ENCODE results near the gene UTS2B.

The UTS2B gene

DNA sequence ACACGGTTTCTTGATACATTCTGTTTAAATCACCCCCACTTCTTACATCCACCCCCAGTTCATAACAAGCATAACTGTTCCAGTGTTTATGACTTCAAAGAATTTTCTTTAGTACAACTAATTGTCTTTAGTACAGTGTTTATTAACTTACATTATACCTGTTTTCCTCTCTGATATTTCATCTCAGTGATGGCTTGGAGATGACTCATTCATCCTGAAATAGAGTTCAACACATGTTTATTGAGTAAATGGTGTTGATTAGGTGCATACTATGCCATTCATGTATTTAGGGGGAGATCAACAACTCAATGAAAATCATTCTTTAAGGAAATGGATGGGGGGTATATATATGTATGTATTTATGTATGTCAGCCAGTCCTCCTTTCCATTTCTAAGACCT lies 21.7 kb upstream of the UTS2B start:
- no peak for DNase-seq (ENCODE audit: low spot score)

DNA sequence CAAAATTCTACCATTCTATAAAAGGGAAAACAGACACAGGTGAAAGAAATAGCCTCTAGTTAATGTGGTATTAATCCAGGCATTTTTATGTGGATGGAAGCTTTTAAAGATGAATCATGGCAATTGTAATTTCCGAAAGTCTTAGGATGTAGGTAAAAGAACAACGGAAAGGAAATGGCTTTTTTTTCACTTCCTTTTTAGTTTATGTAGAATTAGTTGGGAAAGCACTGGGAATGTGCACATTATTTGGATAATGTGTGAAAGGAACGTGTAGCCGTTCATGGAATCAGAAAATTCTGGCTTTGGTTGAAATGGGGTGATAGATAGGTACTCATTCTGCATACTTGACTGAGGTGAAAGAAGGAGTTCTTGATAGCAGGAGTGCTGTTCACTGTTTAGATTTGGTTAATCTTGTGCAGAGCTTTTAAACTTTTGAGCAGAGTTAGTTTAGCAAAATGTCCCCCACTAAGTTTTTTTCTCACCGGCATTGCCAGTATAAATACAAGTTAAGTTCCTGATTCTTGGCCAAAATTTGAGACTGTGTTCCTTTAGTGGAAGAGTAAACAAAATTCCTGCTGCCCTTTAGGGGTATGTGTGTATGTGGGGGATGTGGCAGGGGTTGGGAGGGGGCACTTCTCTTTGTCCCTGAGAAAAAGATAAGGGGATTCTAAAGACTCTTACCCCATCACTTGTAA lies 20.2 kb upstream of the UTS2B start:
- DNase-seq (ENCODE audit: low spot score), result no peak

DNA sequence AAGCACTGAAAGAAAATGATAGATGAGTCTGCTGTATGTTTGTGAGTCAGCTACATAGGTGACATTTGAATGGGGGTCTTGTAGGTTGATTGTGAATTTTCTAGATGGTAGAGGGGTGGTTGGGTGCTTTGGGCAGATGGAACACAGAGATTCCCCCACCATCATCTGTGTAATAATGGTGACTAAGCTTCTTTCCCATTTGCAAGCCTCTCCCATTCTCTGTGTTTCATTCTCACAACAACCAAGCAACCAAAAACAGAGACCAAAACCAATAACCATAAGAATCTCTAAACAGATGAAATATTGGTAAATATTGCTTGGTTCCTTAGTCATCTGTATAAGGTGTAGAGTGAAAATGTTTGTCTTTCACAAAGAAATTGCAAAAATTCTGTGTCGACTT lies 17.8 kb upstream of the UTS2B start:
- no peak for DNase-seq (ENCODE audit: low spot score)

DNA sequence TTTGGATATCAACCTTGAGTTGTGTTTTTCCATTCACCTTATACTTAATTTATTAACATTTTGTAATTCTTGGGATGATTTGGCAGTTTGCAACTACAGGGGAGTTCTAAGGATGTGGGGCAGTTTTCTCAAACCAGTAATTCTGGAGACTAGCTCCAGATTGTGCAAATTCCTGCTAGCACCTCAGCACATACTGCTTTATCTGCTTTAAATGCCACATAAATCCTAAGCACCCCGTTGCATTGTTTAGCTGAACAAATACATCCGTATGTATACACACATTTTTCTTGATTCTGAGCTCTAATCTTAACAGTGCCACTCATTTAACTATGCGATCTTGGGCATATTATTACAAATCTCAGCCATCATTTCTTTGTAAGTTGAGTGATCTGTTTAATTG lies 16.9 kb upstream of the UTS2B start:
- DNase-seq (ENCODE audit: low spot score), result no peak

DNA sequence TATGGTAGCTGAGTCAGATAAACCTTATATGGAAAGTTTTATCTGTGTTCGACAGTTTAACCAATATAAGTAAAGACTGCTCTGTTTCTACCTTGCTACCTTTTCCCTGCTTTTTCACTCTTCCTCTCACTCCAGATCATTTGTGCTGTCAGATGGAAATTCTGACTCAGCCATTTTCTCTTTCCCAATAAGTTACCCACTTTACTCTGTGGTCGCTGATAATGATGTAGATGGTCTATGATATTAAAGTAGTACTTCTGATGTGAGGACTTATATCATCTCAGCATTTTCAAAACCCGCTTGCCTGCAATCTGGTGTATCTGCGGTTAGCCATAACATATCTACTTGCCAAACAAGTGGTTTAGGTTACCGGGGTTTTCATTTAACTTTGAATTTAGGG lies 15.0 kb upstream of the UTS2B start:
- DNase-seq (ENCODE audit: low spot score), result no peak

DNA sequence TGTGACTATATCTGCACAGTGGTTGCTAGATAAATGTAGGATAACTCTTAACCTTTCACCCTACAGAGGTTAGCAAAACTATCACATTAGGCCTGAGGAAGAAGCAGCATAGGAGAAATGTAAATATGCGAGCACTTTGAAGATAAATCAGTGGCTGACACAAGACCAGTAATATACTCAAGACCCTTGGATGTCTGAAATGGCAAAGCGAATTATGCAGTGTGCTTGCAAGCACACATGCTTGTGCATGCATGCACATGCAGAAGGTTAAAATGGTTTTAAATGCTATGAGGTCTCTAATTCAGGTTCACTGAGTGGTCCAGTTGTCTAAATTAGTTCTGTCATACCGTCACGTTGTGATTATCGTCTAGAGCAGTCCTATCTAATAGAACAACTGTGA lies 13.6 kb upstream of the UTS2B start:
- no peak for DNase-seq (ENCODE audit: low spot score)

DNA sequence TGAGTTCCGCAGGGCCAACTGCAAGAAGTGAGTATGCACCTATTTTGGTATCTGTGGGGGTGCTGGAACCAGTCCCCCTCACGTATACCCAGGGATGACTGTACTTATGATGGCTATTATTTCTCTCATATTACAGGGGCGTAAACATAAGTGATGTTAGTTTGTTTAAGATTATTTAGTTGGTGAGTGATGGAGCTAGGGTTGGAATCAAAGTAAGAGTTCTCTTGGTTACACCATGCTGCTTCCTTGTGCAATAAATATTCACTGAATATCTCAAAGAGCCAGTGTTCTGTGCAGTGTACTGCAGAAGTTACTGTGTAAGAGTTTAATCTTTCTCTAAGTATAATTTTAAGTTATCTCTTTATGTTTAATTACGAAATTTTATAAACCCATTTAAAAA lies 12.8 kb upstream of the UTS2B start:
- DNase-seq (ENCODE audit: low spot score), result no peak

DNA sequence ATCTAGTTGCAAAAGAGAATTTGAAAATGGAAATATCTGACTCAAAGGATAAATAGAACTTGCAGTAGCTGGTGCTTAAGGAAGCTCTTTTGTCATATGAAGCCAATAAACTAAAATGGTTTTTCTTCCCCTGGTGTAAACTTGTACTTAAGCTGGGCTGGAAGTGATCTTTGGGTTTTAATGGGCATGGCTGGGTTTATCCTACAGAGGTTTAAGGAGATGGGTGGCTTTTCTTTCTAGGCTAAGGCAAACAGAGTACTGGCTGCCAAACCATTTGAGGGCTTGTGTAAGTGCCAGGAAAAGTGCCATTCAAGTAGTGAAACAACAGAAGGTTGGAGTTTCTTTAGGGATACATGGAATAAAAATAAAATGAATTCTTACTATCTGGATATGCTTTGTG lies 12.1 kb upstream of the UTS2B start:
- DNase-seq (ENCODE audit: low spot score), result no peak

DNA sequence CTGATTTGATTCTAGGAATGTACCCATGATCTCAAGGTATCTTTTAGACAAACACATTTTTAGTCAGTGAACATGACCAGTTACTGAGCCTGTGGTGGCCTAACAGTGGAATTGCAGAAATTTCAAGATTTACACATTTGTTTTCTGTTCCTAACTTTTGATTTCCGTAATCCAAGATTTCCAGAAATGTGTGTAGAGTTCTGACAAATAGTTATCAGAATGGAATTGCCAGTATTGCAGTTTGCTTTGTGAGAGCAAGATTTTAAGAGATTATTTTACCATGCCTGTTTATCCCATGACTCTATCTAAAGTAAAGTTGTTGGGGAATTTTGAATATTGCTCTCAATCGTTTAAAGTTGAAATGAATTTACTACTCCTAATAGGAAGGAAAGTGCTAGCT lies 11.7 kb upstream of the UTS2B start:
- no peak for DNase-seq (ENCODE audit: low spot score)

DNA sequence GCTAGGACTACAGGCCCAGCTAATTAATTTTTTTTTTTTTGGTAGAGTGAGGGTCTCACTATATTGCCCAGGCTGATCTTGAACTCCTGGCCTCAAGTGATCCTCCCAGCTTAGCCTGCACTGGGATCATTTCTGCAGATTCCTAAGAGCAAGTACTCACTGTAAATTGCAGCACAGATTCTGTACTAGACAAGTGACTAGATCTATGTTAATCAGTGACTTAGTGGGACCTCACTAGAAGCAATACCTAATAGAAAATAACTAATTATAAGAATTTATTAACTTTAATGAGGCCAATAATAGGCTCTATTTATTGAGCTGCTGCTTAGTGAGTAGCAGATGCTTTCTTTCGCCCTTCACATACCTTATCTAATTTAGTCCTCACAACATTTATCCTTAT lies 10.6 kb upstream of the UTS2B start:
- DNase-seq (ENCODE audit: low spot score), result no peak

DNA sequence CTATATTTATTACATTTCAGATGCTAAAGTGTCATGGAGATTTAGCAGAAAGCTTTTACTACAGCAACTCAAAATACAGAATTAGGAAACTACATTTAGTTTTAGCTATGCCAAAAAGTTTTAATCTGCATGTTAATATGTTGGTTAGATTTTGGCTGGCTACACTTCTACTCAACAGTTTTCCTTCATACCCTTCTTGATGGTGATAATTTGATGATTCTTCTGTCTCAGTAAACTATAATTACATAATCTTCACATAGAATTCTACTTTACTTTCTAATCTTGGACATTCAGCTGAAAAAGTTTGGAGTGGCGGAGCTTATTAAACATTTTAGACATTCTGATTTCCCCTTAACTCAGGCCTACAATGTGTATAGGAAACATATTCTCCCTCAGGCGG lies 10.0 kb upstream of the UTS2B start:
- no peak for DNase-seq (ENCODE audit: low spot score)

DNA sequence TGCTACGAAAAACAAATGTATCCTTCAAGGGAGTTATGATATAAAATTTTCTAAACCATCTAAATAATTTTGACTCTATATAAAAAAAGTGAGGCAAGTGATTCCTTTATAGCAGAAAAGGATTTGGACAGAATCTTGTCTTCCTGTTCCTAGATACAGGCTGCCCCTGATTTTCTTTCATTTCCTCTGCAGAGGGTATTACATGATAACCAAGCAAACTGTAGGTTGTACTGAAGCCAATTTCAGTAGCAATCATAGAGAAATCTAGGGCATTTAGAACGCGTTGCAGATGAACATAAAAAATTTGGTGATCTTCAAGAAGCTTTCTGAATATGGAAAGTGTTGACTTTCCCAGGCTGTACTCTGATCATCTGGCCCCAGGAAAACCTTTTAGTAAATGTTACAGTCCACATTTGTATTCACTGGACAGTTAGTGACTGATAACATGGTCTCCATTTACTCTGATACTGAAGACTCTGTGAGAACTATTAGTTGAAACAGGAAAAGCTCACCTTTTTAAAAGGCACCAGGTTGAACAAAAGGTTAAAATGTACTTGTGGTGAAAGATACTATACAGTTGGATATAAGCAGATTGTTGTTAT lies 9.1 kb upstream of the UTS2B start:
- no peak for DNase-seq (ENCODE audit: low spot score)

DNA sequence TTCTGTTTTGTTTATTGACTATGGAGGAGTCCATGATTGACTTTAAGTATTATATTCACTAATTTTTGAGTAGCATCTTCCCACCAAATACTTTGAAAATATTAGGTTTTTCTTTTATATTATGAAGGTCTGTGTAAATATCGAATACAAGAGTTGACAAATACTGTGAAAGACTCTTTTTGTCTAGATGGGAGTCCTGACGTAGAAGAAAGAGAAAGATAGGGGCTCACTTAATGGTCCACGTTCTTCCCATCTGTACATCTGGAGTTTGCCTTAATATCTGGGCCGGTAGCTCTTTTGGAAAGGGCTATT lies 7.8 kb upstream of the UTS2B start:
- DNase-seq (ENCODE audit: low spot score), result no peak

DNA sequence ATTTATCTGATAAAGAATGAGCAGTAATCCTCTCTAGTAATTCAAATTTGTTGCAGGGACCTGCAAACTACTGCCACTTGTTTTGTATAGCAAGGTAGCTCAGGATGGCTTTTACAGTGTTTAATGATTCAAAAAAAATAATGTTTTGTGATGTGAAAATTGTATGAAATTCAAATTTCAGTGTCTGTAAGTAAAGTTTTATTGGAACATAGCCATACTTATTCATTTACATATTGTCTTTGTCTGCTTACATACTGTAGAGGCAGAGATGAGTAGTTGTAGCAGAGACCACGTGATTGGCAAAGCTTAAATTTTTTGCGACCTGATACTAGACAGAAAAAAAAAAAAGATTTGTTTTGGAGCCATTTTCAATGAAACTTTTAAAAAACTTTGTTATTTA lies 6.5 kb upstream of the UTS2B start:
- DNase-seq (ENCODE audit: low spot score), result no peak

DNA sequence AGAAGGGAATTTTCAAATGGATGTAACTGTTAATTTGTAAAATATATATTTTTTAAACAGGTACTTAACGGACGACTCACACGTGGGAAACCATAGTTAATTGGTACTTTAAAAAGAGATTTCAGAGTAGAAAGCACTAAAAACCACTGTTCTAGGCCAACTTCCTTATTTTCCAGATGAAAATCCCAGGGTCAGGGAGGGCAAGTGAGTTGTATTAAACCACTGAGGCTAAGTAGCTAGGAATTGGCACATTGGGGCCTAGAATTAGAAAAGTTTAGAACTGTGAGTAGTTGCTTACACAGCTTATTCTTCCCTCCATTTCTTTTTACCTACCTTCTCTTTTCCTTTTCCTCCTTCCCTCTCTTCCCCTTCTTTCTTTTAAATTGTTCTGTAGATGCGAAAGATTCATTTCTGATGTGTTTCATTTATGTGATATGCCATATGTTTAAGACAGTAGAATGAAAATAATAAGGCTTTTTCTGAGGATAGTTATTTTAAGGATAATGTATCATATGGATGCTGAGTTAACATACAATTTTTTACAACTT lies 4.1 kb upstream of the UTS2B start:
- no peak for DNase-seq (ENCODE audit: low spot score)

DNA sequence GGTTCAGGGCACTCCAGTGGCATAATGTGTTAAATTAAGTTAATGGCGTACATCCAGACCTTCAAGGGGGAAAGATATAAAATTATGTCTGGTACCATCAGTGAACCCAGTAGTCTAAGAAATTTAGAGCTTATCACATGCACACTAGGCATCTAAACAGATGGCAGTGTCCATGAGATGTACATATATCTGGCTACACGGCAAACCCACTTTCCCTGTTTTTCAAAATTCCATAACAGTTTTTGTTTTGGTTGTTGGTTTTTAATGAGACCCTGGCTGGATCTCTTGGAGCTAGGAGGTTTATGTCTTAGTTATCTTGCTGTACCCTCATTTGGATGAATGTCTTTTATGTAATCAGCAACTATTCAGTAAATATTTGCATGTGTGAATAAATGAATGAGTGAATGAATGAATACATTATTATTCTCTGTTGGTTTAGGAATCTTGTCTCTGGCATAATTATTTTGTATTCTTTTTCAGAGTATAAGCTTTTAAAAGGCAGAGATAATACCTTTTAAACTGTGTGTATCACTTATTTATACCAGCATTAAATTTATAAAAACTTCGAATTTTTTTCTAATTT lies 3.1 kb upstream of the UTS2B start:
- no peak for DNase-seq (ENCODE audit: low spot score)

DNA sequence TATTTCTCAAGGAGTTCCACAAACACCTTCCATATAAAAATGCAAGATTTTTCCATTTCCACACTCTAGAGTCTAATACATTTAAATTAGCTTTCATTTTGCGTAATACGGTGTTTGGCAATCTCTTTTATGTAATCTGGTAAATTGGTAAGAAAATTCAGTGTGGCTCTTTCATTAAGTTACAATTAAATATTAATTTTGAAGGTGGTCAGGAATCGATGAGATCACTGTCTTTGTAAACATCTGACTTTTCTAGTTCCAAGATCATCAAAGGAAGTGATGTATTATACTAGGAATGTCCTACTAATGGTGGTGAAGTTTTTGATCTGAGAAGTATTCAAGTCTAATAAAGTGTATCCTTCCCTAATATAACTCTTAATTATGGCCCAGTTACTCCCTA lies 1.1 kb upstream of the UTS2B start:
- no peak for DNase-seq (ENCODE audit: low spot score)

DNA sequence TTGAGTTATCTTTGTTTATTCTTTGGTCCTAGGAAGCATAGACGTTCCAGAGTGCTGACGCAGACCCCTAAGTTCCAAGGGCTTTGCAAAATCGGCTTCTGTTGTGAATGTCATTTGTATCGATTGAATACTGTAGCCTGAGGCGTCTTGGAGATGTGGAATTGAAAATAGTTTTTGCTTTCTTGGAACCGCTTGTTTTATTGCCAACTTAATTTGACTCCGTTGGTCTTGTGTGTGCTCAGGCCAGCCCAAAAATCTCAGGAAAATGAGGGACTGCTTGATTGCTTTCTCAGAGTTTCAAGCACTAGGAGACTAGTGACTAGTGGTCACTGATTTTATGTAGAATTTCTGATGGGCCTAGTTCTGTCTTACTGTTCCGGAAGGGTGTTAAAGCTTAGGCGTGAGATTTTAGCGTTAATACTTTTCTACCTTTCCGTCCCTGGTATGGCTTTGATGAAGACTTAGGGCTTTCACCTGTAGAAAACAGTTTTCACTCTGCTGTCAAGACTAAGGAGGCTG lies 263 bp upstream of the UTS2B start:
- no peak for DNase-seq (ENCODE audit: low spot score)

DNA sequence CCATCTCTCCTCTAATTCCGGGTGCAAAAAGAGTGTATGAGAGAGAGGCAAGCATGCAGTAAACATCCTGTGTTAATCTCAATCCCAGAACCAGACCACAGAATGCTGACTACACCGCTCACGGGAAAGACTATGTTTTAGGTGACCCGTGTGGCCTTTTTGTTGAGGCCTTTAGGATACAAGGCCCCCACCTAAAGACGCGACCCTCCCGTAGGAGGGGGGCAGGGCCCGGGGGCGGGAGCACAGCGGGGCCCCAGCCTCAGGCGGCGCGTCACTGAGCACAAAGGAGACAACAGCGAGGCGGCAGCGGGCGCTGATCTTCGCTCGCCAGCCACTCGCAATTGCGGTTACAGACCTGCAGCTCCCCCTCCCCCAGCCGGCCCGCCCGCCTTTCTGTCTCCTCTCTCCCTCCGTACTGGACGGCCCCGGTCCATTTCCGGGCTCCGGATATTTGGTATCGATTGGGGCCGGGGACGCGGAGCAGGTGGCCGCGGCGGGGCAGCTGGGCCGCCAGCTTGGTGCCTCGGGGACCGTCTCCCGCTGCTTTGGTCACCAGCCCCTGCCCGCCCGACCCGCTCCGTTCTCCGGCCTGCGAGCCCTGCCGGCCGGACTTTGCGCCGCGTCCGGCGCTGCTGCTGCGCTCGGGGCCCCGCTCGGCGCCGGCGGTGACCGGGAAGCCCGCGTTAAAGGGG lies 1.2 kb downstream of the UTS2B start, which contains the start of gene CCDC50:
Gene CCDC50, plus strand, starts transcription at position 433 of the 692 bp plus-strand sequence. CDS start 281 bp downstream, outside the sequence.
- peak; percentile 88 for DNase-seq (ENCODE audit: low spot score)

DNA sequence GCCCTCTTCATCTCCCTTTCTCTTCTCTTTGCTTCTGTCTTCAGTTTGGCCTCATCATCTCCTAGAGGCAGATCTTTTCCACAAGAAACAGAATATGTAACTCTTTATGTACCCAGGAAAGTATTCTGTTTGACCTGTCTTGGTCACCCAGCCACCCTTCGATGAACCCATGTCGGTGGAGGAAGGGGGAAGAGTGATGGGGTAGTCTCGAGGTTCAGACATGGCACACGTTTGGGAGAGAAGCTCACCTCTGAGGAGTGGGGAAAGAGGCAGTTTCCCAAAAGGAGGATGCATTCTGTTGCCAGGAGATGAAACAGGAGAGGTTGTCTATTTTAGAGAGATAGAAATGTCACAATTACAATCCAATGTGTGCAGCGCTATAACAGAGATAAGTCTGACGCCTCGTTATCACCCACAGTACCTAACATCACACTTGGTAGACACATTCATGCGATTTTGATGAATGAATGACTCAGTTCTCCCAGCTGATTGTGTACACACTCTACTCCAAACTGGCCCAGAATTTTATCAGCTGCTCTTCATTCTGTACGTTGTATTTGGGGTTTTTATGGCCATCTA lies 1.9 kb downstream of the UTS2B start:
- peak; percentile 27 for DNase-seq (ENCODE audit: low spot score)

DNA sequence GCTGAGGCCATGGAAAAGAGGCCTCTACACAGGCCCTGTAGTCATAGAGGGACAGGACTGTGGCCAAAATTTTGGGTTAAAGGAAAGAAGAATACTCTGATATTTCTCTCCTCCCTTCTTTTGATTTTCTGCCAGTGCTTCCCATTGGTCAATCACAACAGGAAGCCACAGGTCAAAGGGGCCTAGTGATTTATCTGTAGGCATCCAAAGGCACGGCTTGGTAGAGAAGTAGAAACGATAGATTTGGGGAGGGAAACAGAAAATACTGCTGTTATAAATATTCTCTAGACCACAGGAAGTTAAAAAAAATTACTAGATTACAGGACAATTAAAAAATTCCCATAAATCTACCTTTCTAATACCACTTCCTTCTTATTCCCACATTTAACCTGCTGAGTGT lies 2.8 kb downstream of the UTS2B start:
- no peak for DNase-seq (ENCODE audit: low spot score)

DNA sequence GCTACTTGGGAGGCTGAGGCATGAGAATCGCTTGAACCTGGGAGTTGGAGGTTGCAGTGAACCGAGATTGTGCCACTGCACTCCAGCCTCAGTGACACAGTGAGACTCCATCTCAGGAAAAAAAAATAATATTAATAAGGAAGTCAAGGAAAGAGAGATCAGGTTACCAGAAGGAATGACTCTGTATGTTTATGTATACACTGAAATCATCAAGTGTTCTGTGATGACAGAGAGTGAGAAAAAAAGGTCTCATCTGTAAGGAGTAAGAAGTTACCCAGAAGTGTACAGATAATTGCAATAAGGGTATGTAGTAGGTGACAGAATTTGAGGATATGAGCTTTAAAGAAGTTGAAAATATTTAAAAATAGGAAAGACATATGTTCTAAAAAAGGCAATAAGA lies 5.4 kb downstream of the UTS2B start:
- no peak for DNase-seq (ENCODE audit: low spot score)
